ENCODE data around the gene CAPN8. TPM values are rescaled to one million over a fixed set of nuclear protein-coding genes. Genes with fewer than 3 reads are reported as not detected.
"Not testable (repeated sequence)": the region's sequence is repeated elsewhere in the genome, so short reads cannot be mapped to it uniquely, and the experiment has no call there.

The CAPN8 gene
- total RNA-seq, 1 experiment from 2014 or later: 0.54 TPM

- ChIA-PET POLR2A (no interaction called here), RAD21 (ENCODE audit: low non-redundant PET in 1 of 2, low total read pairs in 2 of 2, uncharacterized antibody in 2 of 2, unreplicated experiment in 2 of 2) (no interaction called here), CTCF (no interaction called here)
- no peak for TF ChIP-seq REST (IDR thresholded peaks at IDR 0.05; ENCODE audit: low read depth)
- TF ChIP-seq MAX (IDR thresholded peaks at IDR 0.05): no peak
- no peak for TF ChIP-seq FOSL1 (IDR thresholded peaks at IDR 0.05; ENCODE audit: low read depth)
- TF ChIP-seq JUND (IDR thresholded peaks at IDR 0.05): no peak
- no peak for TF ChIP-seq ZFX (IDR thresholded peaks at IDR 0.05)
- no peak for TF ChIP-seq ELF1 (IDR thresholded peaks at IDR 0.05; ENCODE audit: borderline replicate concordance, low read depth)
- TF ChIP-seq POLR2AphosphoS5 (IDR thresholded peaks at IDR 0.05; ENCODE audit: low read depth, low read length): no peak
- no peak for TF ChIP-seq YY1 (IDR thresholded peaks at IDR 0.05; ENCODE audit: extremely low read depth, insufficient replicate concordance, low read depth, low read length)
- Histone ChIP-seq H3K4me1 (ENCODE audit: control insufficient read depth in 1 of 2, insufficient read depth in 2 of 2, low read length in 2 of 2) (no peaks in the 10 kb centered on the region), H3K9me3 (ENCODE audit: control insufficient read depth in 1 of 2, insufficient read depth in 1 of 2, low read depth in 1 of 2, low read length in 2 of 2) (no peaks in the 10 kb centered on the region), H4K20me1 (ENCODE audit: insufficient read depth) (no peaks in the 10 kb centered on the region), H3K27ac (ENCODE audit: low read depth, low read length) (no peak overlapping the region), H2AFZ (ENCODE audit: low read depth, low read length, poor library complexity, severe bottlenecking) (no peak overlapping the region), H3K9me2 (ENCODE audit: insufficient read depth) (no peaks in the 10 kb centered on the region), H3K4me3 (replicated peaks in 1 of 2; ENCODE audit: low read depth in 1 of 2, low read length in 2 of 2) (no peak overlapping the region), H3K9ac (ENCODE audit: low read length) (no peak overlapping the region), H3K4me2 (ENCODE audit: low read length) (no peak overlapping the region), H3K27me3 (ENCODE audit: insufficient read depth, low read length) (0 out of 2 replicates have a peak, but pooled peaks cover 12% of the 10 kb centered on the region), H3K79me2 (ENCODE audit: insufficient read depth, low read length) (no peaks in the 10 kb centered on the region), H3K36me3 (ENCODE audit: control insufficient read depth in 1 of 2, insufficient read depth in 2 of 2, low read length in 2 of 2) (no peaks in the 10 kb centered on the region)
- intact Hi-C loops (cut with micrococcal nuclease): no loop called here
- ATAC-seq (no peak), DNase-seq (ENCODE audit: low read depth, low spot score) (no peak)
- no TSS peak for BruUV-seq (replicated peaks)
Observed at GRCh38 chr1:223519116-223519515, 146.4 kb downstream of the CAPN8 start.

- H3K9me3 ChIP-seq (ENCODE audit: control insufficient read depth in 1 of 2, insufficient read depth in 1 of 2, low read depth in 1 of 2, low read length in 2 of 2); H3K9ac ChIP-seq (ENCODE audit: low read length); H3K36me3 ChIP-seq (ENCODE audit: control insufficient read depth in 1 of 2, insufficient read depth in 2 of 2, low read length in 2 of 2); DNase-seq (ENCODE audit: low read depth, low spot score); H2AFZ ChIP-seq (ENCODE audit: low read depth, low read length, poor library complexity, severe bottlenecking); RAD21 ChIA-PET (ENCODE audit: low non-redundant PET in 1 of 2, low total read pairs in 2 of 2, uncharacterized antibody in 2 of 2, unreplicated experiment in 2 of 2); intact Hi-C loops (cut with micrococcal nuclease); H3K79me2 ChIP-seq (ENCODE audit: insufficient read depth, low read length); H3K4me1 ChIP-seq (ENCODE audit: control insufficient read depth in 1 of 2, insufficient read depth in 2 of 2, low read length in 2 of 2); H3K4me2 ChIP-seq (ENCODE audit: low read length); POLR2A ChIA-PET; H3K27ac ChIP-seq (ENCODE audit: low read depth, low read length); H3K4me3 ChIP-seq (replicated peaks in 1 of 2; ENCODE audit: low read depth in 1 of 2, low read length in 2 of 2); H4K20me1 ChIP-seq (ENCODE audit: insufficient read depth); CTCF ChIA-PET; BruUV-seq (replicated peaks); ATAC-seq; H3K9me2 ChIP-seq (ENCODE audit: insufficient read depth): not testable (repeated sequence)
- 0 out of 2 replicates have a peak, but pooled peaks cover 16% of the 10 kb centered on the region for H3K27me3 ChIP-seq (ENCODE audit: insufficient read depth, low read length)
Observed at GRCh38 chr1:223518553-223518952, 146.9 kb downstream of the CAPN8 start.
